Natural killer cell treated with Interleukin-12 subunit alpha and Interleukin-12 subunit beta and Interleukin-15 and Interleukin-18, amount 100 ng/mL, for 72 hours (primary cell): ENCODE results near the gene ABCC5. TPM values are rescaled to one million over a fixed set of nuclear protein-coding genes. Genes with fewer than 3 reads are reported as not detected.
A peak's percentile ranks its signal among the peaks of the same experiment; 100 is the strongest.
"Not testable (repeated sequence)": the region's sequence is repeated elsewhere in the genome, so short reads cannot be mapped to it uniquely, and the experiment has no call there.

ENCODE experiments used
- ATAC-seq, 2 donors: fragments of 150-1000 bp; cut with Tn5 transposase in 1 of 2; sonication (Bioruptor Pico), chemical (Tn5 transposase) in 1 of 2; 2 replicates each; pipeline ENCODE4 v1.10.0; 2021
- DNase-seq: peaks from one replicate; pipeline ENCODE4 v3.0.0; 2022; ENCODE audit warnings: low spot score
- H3K27ac Mint-ChIP-seq, 2 donors: 1 replicate in 1 of 2; 2 replicates in 1 of 2; pipeline ENCODE4 v1.8.0; 2022; ENCODE audit warnings: mixed read lengths in 2 of 2, mild to moderate bottlenecking in 1 of 2, moderate library complexity in 1 of 2
- H3K27me3 Mint-ChIP-seq, 2 donors: 1 replicate in 1 of 2; 2 replicates in 1 of 2; pipeline ENCODE4 v1.8.0; 2022; ENCODE audit warnings: mixed read lengths in 2 of 2
- H3K36me3 Mint-ChIP-seq: one replicate; pipeline ENCODE4 v1.8.0; 2022; ENCODE audit warnings: mixed read lengths
- H3K4me1 Mint-ChIP-seq, 2 donors: 1 replicate in 1 of 2; 2 replicates in 1 of 2; pipeline ENCODE4 v1.8.0; 2022; ENCODE audit warnings: low read depth in 2 of 2, mixed read lengths in 2 of 2, mild to moderate bottlenecking in 1 of 2
- H3K4me3 Mint-ChIP-seq: one replicate; pipeline ENCODE4 v1.8.0; 2022; ENCODE audit warnings: mixed read lengths
- H3K9me3 Mint-ChIP-seq: 2 replicates; pipeline ENCODE4 v1.8.0; 2022; ENCODE audit warnings: mixed read lengths
- total RNA-seq, 2 donors: library from RNA; stranded (reverse); gene quantifications; one replicate each; pipeline ENCODE4 v1.2.3, GENCODE V29; 2022

ABCC5 gene
- 10 to 100 TPM; 16.3 to 33.6 TPM for total RNA-seq

DNA sequence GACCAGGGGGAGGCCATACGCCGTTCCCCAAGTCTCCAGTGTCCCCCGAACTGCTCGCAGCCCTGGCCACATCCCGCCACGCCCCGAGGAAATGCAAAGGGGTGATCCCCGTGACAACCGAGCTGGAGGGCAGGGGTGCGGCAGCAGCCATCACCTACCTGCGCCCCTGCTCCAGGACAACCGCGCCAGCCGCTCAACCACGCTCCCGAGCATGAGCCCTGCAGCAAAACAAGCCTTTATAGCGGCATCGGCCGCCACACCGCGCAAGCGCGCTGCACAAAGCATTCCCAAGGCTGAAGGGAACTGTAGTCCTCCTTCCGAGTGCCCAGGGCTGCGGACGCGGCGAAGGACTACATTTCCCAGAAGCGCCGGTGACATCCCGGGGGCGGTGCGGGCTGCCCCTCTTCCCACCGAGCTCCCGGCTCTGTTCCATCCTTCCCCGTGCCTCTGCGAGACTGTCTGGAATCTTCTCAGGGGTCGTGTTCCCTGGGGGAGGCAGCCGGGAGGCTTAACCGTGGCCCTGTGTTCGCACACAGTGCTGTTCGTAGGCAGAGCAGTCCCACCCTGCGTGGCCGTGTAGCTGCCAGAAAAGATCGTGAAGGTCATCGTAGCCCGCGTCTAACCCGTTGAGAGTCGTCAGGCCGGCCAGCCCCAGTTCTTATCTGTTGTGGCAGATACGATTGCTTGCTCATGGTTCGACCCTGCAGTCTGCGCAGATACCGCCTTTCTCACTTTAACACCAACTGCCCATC, at the start of gene ABCC5:
ABCC5 (minus strand) TSS at position 213 of the 752 bp plus-strand sequence. CDS start 3,492 bp downstream, outside the sequence.
- Mint-ChIP-seq H3K27ac (peak within 1 kb of the TSS; percentile 86 to 97), H3K36me3 (no peaks in the 10 kb centered on the region), H3K27me3 (peaks cover 7 to 15% of the 10 kb centered on the region in 2 donors), H3K4me3 (peak within 1 kb of the TSS; percentile 100), H3K9me3 (no peaks in the 10 kb centered on the region), H3K4me1 (peaks cover 24 to 28% of the 10 kb centered on the region in 2 donors)
- peak; percentile 97 to 98 for ATAC-seq
- peak; percentile 88 for DNase-seq

DNA sequence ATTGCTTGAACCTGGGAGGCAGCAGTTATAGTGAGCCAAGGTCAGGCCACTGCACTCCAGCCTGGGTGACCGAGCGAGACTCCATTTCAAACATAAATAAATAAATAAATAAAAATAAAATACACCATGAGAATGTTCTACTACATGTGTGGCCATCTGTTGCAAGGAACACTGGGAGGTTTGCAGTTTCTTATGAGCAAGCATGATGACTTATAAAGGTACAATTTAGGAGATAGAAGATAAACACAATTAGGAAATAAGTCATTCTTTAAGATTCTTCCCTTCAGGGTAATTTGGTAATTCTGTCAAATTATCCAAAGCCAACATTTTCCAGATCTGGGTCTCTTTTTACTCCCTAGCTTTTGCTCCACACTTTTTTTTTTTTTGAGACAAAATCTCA, 48.5 kb upstream of the ABCC5 start:
- ATAC-seq = no peak
- Mint-ChIP-seq H3K36me3 (no peaks in the 10 kb centered on the region), H3K9me3 (no peaks in the 10 kb centered on the region), H3K27ac (no peak overlapping the region), H3K4me3 (no peak overlapping the region), H3K27me3 (peaks cover 9 to 19% of the 10 kb centered on the region in 2 donors), H3K4me1 (no peaks in the 10 kb centered on the region)
- DNase-seq = no peak

DNA sequence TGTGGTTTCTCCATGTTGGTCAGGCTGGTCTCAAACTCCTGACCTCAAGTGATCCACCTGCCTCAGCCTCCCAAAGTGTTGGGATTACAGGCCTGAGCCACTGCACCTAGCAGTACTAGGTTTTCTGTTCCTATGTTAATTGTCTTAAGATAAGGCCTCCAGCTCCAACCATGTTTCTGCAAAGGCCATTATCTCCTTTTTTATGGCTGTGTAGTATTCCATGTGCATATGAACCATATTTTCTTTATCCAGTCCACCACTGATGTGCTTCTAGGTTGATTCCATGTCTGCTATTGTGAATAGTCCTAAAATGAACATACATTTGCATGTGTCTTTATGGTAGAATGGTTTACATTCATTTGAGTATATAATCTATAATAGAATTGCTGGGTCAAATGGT, 45.0 kb upstream of the ABCC5 start:
- H3K27ac Mint-ChIP-seq = no peak overlapping the region
- H3K36me3 Mint-ChIP-seq = no peaks in the 10 kb centered on the region
- DNase-seq (no peak), ATAC-seq (no peak)
- H3K4me1 Mint-ChIP-seq = no peaks in the 10 kb centered on the region
- H3K27me3 Mint-ChIP-seq = peaks cover 7 to 9% of the 10 kb centered on the region in 2 donors
- H3K4me3 Mint-ChIP-seq = no peak overlapping the region
- H3K9me3 Mint-ChIP-seq = no peaks in the 10 kb centered on the region

GRCh38 chr3:184059424-184059823, 41.7 kb upstream of the ABCC5 start:
- no peak overlapping the region for H3K4me3 Mint-ChIP-seq
- H3K36me3 Mint-ChIP-seq = no peaks in the 10 kb centered on the region
- H3K9me3 Mint-ChIP-seq = no peaks in the 10 kb centered on the region
- ATAC-seq (no peak), DNase-seq (no peak)
- no peak overlapping the region for H3K27ac Mint-ChIP-seq
- H3K27me3 Mint-ChIP-seq = peaks cover 0 to 10% of the 10 kb centered on the region in 2 donors
- no peaks in the 10 kb centered on the region for H3K4me1 Mint-ChIP-seq

DNA sequence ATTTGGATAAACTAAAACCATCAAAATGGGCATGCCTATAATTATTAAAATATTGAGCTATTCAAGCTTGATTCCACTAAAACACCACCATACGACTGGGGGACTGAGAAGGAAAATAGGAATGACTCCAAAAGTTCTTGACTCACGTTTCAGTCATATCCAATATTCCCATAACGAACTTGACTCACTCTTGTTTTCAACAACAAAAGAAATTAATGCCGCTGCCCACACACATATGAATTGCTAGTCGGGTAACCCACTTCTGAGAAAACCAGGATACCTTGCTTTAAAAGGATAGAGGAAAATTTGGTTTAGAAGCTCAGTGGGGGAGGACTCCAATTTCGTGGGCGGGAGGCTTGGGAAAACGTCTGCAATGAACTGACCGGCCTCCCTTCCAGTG, 40.3 kb upstream of the ABCC5 start:
- no peak overlapping the region for H3K27ac Mint-ChIP-seq
- ATAC-seq = no peak
- no peak for DNase-seq
- H3K9me3 Mint-ChIP-seq = no peaks in the 10 kb centered on the region
- peaks cover 0 to 10% of the 10 kb centered on the region in 2 donors for H3K27me3 Mint-ChIP-seq
- H3K36me3 Mint-ChIP-seq = no peaks in the 10 kb centered on the region
- H3K4me1 Mint-ChIP-seq = no peaks in the 10 kb centered on the region
- no peak overlapping the region for H3K4me3 Mint-ChIP-seq

DNA sequence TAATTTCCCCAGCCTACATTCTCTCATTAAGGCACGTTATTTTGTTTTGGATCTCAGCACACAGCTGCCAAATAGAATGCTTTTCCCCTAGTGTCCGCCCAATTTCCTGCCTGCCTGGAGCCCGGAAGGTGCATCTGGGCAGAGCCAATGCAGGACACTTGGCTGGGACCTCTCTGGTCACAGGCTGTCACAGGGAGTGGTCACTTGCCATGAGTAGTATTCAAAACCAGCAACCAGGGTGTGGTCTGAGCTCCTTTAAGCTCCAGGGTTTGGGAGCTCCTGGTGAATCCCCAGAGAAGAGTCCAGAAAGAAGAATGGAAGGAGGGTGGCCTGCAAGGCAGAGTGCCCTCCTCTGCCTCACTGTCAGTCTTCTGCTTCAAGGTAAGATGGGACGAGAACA, 35.1 kb upstream of the ABCC5 start, which contains the start of gene HTR3C:
HTR3C (plus strand) TSS at position 281 of the 400 bp plus-strand sequence; CDS start at position 315, 34 bp downstream.
- H3K4me3 Mint-ChIP-seq = no peak within 1 kb of the TSS
- H3K27me3 Mint-ChIP-seq = peaks cover 14 to 18% of the 10 kb centered on the region in 2 donors
- no peak for DNase-seq
- ATAC-seq = no peak
- H3K27ac Mint-ChIP-seq = no peak within 1 kb of the TSS
- no peaks in the 10 kb centered on the region for H3K36me3 Mint-ChIP-seq
- H3K4me1 Mint-ChIP-seq = no peaks in the 10 kb centered on the region
- no peaks in the 10 kb centered on the region for H3K9me3 Mint-ChIP-seq

DNA sequence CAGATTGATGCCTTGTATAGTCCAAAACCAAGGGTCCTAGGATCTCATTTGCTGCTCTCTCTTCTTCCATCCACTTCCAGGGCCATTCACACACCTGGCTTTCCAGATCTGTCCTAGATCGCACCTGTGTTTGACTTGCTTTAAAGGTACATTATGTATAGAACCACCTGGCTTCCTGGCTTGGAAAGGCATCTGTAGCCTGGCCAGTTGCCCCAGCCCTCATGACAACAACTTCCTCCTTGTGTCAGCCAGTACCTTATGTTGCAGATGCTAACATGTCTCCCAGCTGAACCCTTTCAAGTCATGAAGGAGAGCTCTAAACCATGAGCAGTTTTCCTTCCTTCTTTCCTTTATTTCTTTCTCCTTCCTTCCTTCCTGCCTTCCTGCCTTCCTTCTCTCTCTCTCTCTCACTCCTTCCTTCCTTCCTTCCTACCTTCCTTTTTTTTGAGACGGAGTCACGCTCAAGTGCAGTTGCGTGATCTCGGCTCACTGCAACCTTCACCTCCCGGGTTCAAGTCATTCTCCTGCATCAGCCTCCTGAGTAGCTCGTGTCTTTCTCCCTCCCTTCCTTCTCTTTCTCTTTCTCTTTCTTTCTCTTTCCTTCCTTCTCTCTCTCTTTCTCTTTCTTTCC, 32.6 kb upstream of the ABCC5 start:
- ATAC-seq (no peak), DNase-seq (no peak)
- Mint-ChIP-seq H3K27ac (no peak overlapping the region), H3K27me3 (peaks cover 11 to 18% of the 10 kb centered on the region in 2 donors), H3K9me3 (no peaks in the 10 kb centered on the region), H3K36me3 (no peaks in the 10 kb centered on the region), H3K4me3 (no peak overlapping the region), H3K4me1 (no peaks in the 10 kb centered on the region)

DNA sequence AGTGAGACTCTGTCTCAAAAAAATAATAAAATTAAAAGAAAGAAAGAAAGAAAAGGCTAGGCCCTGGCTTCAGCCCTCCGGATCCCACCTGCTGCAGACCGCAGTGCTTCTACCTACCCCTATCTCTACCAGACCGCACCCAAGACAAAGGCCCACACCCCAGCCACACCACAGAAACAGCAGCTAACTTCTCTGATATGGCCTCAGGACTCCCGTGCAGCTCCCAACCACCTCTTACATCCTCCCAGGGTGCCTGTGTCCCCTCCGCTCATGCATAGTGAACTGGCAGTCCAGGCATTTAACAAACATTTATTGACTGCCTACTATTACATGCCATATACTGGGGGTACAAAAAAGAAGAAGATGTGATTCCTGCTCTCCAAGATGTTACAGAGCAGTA, 28.3 kb upstream of the ABCC5 start:
- Mint-ChIP-seq H3K9me3 (no peaks in the 10 kb centered on the region), H3K4me1 (no peaks in the 10 kb centered on the region), H3K36me3 (no peaks in the 10 kb centered on the region), H3K4me3 (no peak overlapping the region), H3K27me3 (peaks cover 3 to 10% of the 10 kb centered on the region in 2 donors), H3K27ac (no peak overlapping the region)
- ATAC-seq = no peak
- DNase-seq = no peak

- no peak overlapping the region for H3K27ac Mint-ChIP-seq
- H3K4me3 Mint-ChIP-seq = no peak overlapping the region
- H3K36me3 Mint-ChIP-seq = no peaks in the 10 kb centered on the region
- ATAC-seq = no peak
- H3K27me3 Mint-ChIP-seq = peaks cover 0 to 3% of the 10 kb centered on the region in 2 donors
- no peaks in the 10 kb centered on the region for H3K9me3 Mint-ChIP-seq
- H3K4me1 Mint-ChIP-seq = no peaks in the 10 kb centered on the region
- DNase-seq = no peak
Measured at GRCh38 chr3:184042617-184043016, 24.9 kb upstream of the ABCC5 start.

DNA sequence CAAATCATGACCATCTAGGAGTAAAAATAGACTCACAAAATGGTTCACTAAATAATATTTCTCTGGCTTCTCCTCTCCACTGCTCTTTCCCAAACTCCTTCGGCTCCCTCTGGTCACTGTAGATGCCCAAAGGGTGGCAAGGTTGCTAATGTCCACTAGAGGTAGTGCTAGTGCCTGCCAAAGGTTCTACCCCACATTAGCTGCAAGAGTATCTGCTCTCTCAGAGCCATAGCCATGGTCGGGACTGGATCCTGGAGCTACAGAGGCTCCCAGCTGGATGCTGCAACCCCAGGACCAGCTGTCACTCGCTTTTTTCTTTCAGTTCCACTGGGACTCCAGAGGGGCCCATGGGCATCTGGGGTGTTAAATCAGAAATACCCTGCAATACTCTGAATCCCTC, 22.3 kb upstream of the ABCC5 start:
- ATAC-seq = peak; percentile 40
- H3K27ac Mint-ChIP-seq = no peak overlapping the region
- H3K27me3 Mint-ChIP-seq = peaks cover 0 to 3% of the 10 kb centered on the region in 2 donors
- no peaks in the 10 kb centered on the region for H3K36me3 Mint-ChIP-seq
- H3K9me3 Mint-ChIP-seq = no peaks in the 10 kb centered on the region
- H3K4me1 Mint-ChIP-seq = no peaks in the 10 kb centered on the region
- no peak overlapping the region for H3K4me3 Mint-ChIP-seq
- DNase-seq = no peak

GRCh38 chr3:184039414-184039813, 21.7 kb upstream of the ABCC5 start:
- no peaks in the 10 kb centered on the region for H3K4me1 Mint-ChIP-seq
- no peak overlapping the region for H3K4me3 Mint-ChIP-seq
- no peaks in the 10 kb centered on the region for H3K9me3 Mint-ChIP-seq
- no peak overlapping the region for H3K27ac Mint-ChIP-seq
- H3K27me3 Mint-ChIP-seq = peaks cover 0 to 3% of the 10 kb centered on the region in 2 donors
- H3K36me3 Mint-ChIP-seq = no peaks in the 10 kb centered on the region
- DNase-seq (no peak), ATAC-seq (no peak)

DNA sequence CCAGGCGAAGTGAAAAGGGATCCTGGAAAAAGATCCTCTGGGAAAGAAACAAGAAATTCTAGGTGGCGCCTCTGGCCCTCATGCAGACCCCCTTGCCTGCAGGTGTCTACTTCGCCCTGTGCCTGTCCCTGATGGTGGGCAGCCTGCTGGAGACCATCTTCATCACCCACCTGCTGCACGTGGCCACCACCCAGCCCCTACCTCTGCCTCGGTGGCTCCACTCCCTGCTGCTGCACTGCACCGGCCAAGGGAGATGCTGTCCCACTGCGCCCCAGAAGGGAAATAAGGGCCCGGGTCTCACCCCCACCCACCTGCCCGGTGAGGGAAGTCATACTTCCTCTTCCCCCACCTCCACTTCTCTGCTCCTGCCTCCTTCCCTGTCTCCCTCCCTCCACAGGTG, 20.6 kb upstream of the ABCC5 start:
- DNase-seq, H3K27ac Mint-ChIP-seq, H3K36me3 Mint-ChIP-seq, H3K9me3 Mint-ChIP-seq, H3K4me3 Mint-ChIP-seq, H3K27me3 Mint-ChIP-seq, H3K4me1 Mint-ChIP-seq: not testable (repeated sequence)
- peak in 1 of 2 donors; percentile 44 for ATAC-seq

DNA sequence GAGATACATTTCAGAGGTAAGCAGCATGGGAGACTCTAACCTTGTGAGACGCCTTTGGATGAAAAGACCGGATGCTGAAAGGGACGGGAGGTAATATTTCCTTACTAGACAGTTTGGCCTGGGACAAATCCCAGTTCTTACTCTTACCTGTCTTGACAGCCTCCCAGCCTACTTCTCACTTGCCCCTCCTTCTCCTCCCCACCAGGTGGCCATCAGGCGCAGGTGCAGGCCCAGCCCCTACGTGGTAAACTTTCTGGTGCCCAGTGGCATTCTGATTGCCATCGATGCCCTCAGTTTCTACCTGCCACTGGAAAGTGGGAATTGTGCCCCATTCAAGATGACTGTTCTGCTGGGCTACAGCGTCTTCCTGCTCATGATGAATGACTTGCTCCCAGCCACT, 20.1 kb upstream of the ABCC5 start:
- Mint-ChIP-seq H3K4me1 (no peaks in the 10 kb centered on the region), H3K4me3 (no peak overlapping the region), H3K27ac (no peak overlapping the region), H3K27me3 (peaks cover 0 to 5% of the 10 kb centered on the region in 2 donors), H3K36me3 (no peaks in the 10 kb centered on the region), H3K9me3 (no peaks in the 10 kb centered on the region)
- DNase-seq = no peak
- ATAC-seq = no peak

- ATAC-seq (no peak), DNase-seq (no peak)
- Mint-ChIP-seq H3K4me3 (no peak within 1 kb of the TSS), H3K27ac (no peak within 1 kb of the TSS), H3K27me3 (peaks cover 5 to 15% of the 10 kb centered on the region in 2 donors), H3K4me1 (no peaks in the 10 kb centered on the region), H3K9me3 (no peaks in the 10 kb centered on the region), H3K36me3 (no peaks in the 10 kb centered on the region)
Measured at GRCh38 chr3:184031187-184031792, 13.6 kb upstream of the ABCC5 start, which contains the start of gene HTR3D. TSS of gene HTR3D (plus strand) at chr3:184031742. CDS start at chr3:184031742, 0 bp downstream.
